ENCODE data around the gene ARHGEF7. TPM values are rescaled to one million over a fixed set of nuclear protein-coding genes. Genes with fewer than 3 reads are reported as not detected.

Gene ARHGEF7
- polyA plus RNA-seq, 1 donor (not counting 4 experiments of a cell fraction or from before 2014, with no cell fraction given), result 25.2 TPM

- dilution Hi-C loops (cut with MboI; ENCODE audit: extremely low pct_ligation_motif_present, low sequenced_read_pairs), result no loop called here
- Histone ChIP-seq H3K9me3 (ENCODE audit: control insufficient read depth, low read depth, low read length) (no peaks in the 10 kb centered on the region), H3K27ac (ENCODE audit: control insufficient read depth, insufficient read depth, low read length) (no peak overlapping the region), H3K9me1 (ENCODE audit: control insufficient read depth, extremely low read depth, insufficient read depth, low read length) (no peaks in the 10 kb centered on the region), H3K4me3 (ENCODE audit: control insufficient read depth in 2 of 3, extremely low read depth in 1 of 3, insufficient read depth in 2 of 3, low read depth in 1 of 3, low read length in 3 of 3) (no peak overlapping the region), H3K4me2 (ENCODE audit: control insufficient read depth, extremely low read depth, insufficient read depth, low read depth, low read length) (no peak overlapping the region), H3K36me3 (ENCODE audit: control insufficient read depth in 2 of 2, extremely low read depth in 1 of 2, insufficient read depth in 2 of 2, low read length in 2 of 2) (no peaks in the 10 kb centered on the region), H3K4me1 (ENCODE audit: control insufficient read depth, extremely low read depth, insufficient read depth, low read length) (no peaks in the 10 kb centered on the region), H3K27me3 (ENCODE audit: control insufficient read depth, extremely low read depth, insufficient read depth, low read length) (peaks cover 77% of the 10 kb centered on the region), H2AFZ (ENCODE audit: control insufficient read depth, low read length) (no peak overlapping the region), H3K79me2 (ENCODE audit: control insufficient read depth, insufficient read depth, low read length) (no peaks in the 10 kb centered on the region), H3K9ac (ENCODE audit: control insufficient read depth, extremely low read depth, insufficient read depth, low read length) (no peak overlapping the region), H4K20me1 (ENCODE audit: control insufficient read depth, extremely low read depth, insufficient read depth, low read length) (no peaks in the 10 kb centered on the region)
- TF ChIP-seq CTCF (optimal IDR thresholded peaks at IDR 0.05 in 1 of 3, IDR thresholded peaks at IDR 0.05 in 1 of 3, conservative IDR thresholded peaks at IDR 0.05 in 1 of 3; ENCODE audit: extremely low read depth in 1 of 3, insufficient read depth in 2 of 3, low read length in 3 of 3), result no peak
- TF ChIP-seq EZH2 (IDR thresholded peaks at IDR 0.05; ENCODE audit: low read length), result no peak
- DNase-seq (ENCODE audit: low read depth, low spot score), result no peak
- FAIRE-seq, result no peak
These were observed 1.7 kb downstream of the ARHGEF7 start for GRCh38 chr13:111116856-111117255.

- no peak overlapping the region for H3K4me2 ChIP-seq (ENCODE audit: control insufficient read depth, extremely low read depth, insufficient read depth, low read depth, low read length)
- no peaks in the 10 kb centered on the region for H3K79me2 ChIP-seq (ENCODE audit: control insufficient read depth, insufficient read depth, low read length)
- peaks cover 73% of the 10 kb centered on the region for H3K27me3 ChIP-seq (ENCODE audit: control insufficient read depth, extremely low read depth, insufficient read depth, low read length)
- DNase-seq (ENCODE audit: low read depth, low spot score) (no peak), FAIRE-seq (no peak)
- no peak overlapping the region for H2AFZ ChIP-seq (ENCODE audit: control insufficient read depth, low read length)
- TF ChIP-seq CTCF (optimal IDR thresholded peaks at IDR 0.05 in 1 of 3, IDR thresholded peaks at IDR 0.05 in 1 of 3, conservative IDR thresholded peaks at IDR 0.05 in 1 of 3; ENCODE audit: extremely low read depth in 1 of 3, insufficient read depth in 2 of 3, low read length in 3 of 3) (no peak), EZH2 (IDR thresholded peaks at IDR 0.05; ENCODE audit: low read length) (no peak)
- no peaks in the 10 kb centered on the region for H3K36me3 ChIP-seq (ENCODE audit: control insufficient read depth in 2 of 2, extremely low read depth in 1 of 2, insufficient read depth in 2 of 2, low read length in 2 of 2)
- no peaks in the 10 kb centered on the region for H3K4me1 ChIP-seq (ENCODE audit: control insufficient read depth, extremely low read depth, insufficient read depth, low read length)
- no peaks in the 10 kb centered on the region for H3K9me3 ChIP-seq (ENCODE audit: control insufficient read depth, low read depth, low read length)
- H3K27ac ChIP-seq (ENCODE audit: control insufficient read depth, insufficient read depth, low read length), result no peak overlapping the region
- H4K20me1 ChIP-seq (ENCODE audit: control insufficient read depth, extremely low read depth, insufficient read depth, low read length), result no peaks in the 10 kb centered on the region
- dilution Hi-C loops (cut with MboI; ENCODE audit: extremely low pct_ligation_motif_present, low sequenced_read_pairs), result no loop called here
- H3K4me3 ChIP-seq (ENCODE audit: control insufficient read depth in 2 of 3, extremely low read depth in 1 of 3, insufficient read depth in 2 of 3, low read depth in 1 of 3, low read length in 3 of 3), result no peak overlapping the region
- no peaks in the 10 kb centered on the region for H3K9me1 ChIP-seq (ENCODE audit: control insufficient read depth, extremely low read depth, insufficient read depth, low read length)
- no peak overlapping the region for H3K9ac ChIP-seq (ENCODE audit: control insufficient read depth, extremely low read depth, insufficient read depth, low read length)
These were observed 2.2 kb downstream of the ARHGEF7 start for GRCh38 chr13:111117289-111117688.
